Parathyroid adenoma (tissue), 2 donors: ENCODE measurements around the gene NAA16.

Source experiments
- H2AFZ ChIP-seq: fragments of 300-600 bp; sonication (generic); one replicate; pipeline ENCODE4 v1.7.0; 2017; ENCODE audit warnings: antibody characterized with exemption, mild to moderate bottlenecking
- H3K27ac ChIP-seq: fragments of 300-600 bp; sonication (generic); one replicate; pipeline ENCODE4 v1.7.0; 2017
- H3K27me3 ChIP-seq: fragments of 300-600 bp; sonication (generic); one replicate; pipeline ENCODE4 v1.7.0; 2017; ENCODE audit warnings: low read length; ENCODE audit not compliant: control insufficient read depth, insufficient read depth
- H3K36me3 ChIP-seq: fragments of 300-600 bp; sonication (generic); one replicate; pipeline ENCODE4 v1.7.0; 2017; ENCODE audit warnings: low read length; ENCODE audit not compliant: control insufficient read depth, insufficient read depth
- H3K4me1 ChIP-seq: fragments of 300-600 bp; sonication (generic); one replicate; pipeline ENCODE4 v1.7.0; 2017; ENCODE audit warnings: control low read depth
- H3K4me2 ChIP-seq: fragments of 300-600 bp; sonication (generic); one replicate; pipeline ENCODE4 v1.7.0; 2017; ENCODE audit warnings: low read length
- H3K4me3 ChIP-seq: fragments of 300-600 bp; sonication (generic); one replicate; pipeline ENCODE4 v1.7.0; 2017; ENCODE audit warnings: low read depth, low read length
- H3K79me2 ChIP-seq: fragments of 300-600 bp; sonication (generic); one replicate; pipeline ENCODE4 v1.7.0; 2017; ENCODE audit warnings: control low read depth
- H3K9ac ChIP-seq: fragments of 300-600 bp; sonication (generic); one replicate; pipeline ENCODE4 v1.7.0; 2017; ENCODE audit warnings: mild to moderate bottlenecking
- H3K9me3 ChIP-seq: fragments of 300-600 bp; sonication (generic); one replicate; pipeline ENCODE4 v1.7.0; 2017; ENCODE audit warnings: low read length; ENCODE audit not compliant: control insufficient read depth
- CTCF ChIP-seq: fragments of 300-600 bp; sonication (generic); IDR thresholded peaks from one replicate; pipeline ENCODE4 v1.7.0; 2017; ENCODE audit warnings: antibody characterized with exemption, mild to moderate bottlenecking
- donor health status: primary hyperparathyroidism.

Gene NAA16

GRCh38 chr13:41398494-41399170 lies 87.6 kb downstream of the NAA16 start:
- Histone ChIP-seq H3K4me1 (no peaks in the 10 kb centered on the region), H3K79me2 (no peaks in the 10 kb centered on the region), H3K9ac (no peak overlapping the region), H3K27ac (no peak overlapping the region), H3K4me2 (no peak overlapping the region), H2AFZ (peak overlapping the region; percentile 63), H3K27me3 (no peaks in the 10 kb centered on the region), H3K4me3 (no peak overlapping the region), H3K9me3 (no peaks in the 10 kb centered on the region), H3K36me3 (no peaks in the 10 kb centered on the region)
- no peak for TF ChIP-seq CTCF

- Histone ChIP-seq H3K36me3 (no peaks in the 10 kb centered on the region), H3K79me2 (no peaks in the 10 kb centered on the region), H3K27me3 (no peaks in the 10 kb centered on the region), H2AFZ (no peak overlapping the region), H3K4me3 (no peak overlapping the region), H3K27ac (no peak overlapping the region), H3K9ac (no peak overlapping the region), H3K4me1 (no peaks in the 10 kb centered on the region), H3K9me3 (no peaks in the 10 kb centered on the region), H3K4me2 (no peak overlapping the region)
- TF ChIP-seq CTCF: no peak
Measured at GRCh38 chr13:41401366-41401765, 90.3 kb downstream of the NAA16 start.

GRCh38 chr13:41402691-41403511 lies 91.8 kb downstream of the NAA16 start:
- H2AFZ ChIP-seq: peak overlapping the region; percentile 53
- TF ChIP-seq CTCF: no peak
- H3K9ac ChIP-seq: no peak overlapping the region
- no peaks in the 10 kb centered on the region for H3K79me2 ChIP-seq
- H3K4me3 ChIP-seq: no peak overlapping the region
- no peaks in the 10 kb centered on the region for H3K4me1 ChIP-seq
- no peak overlapping the region for H3K4me2 ChIP-seq
- no peaks in the 10 kb centered on the region for H3K27me3 ChIP-seq
- no peaks in the 10 kb centered on the region for H3K36me3 ChIP-seq
- H3K9me3 ChIP-seq: no peaks in the 10 kb centered on the region
- H3K27ac ChIP-seq: no peak overlapping the region

GRCh38 chr13:41403983-41404382 lies 92.9 kb downstream of the NAA16 start:
- Histone ChIP-seq H3K4me1 (no peaks in the 10 kb centered on the region), H3K27ac (no peak overlapping the region), H2AFZ (no peak overlapping the region), H3K4me3 (no peak overlapping the region), H3K4me2 (no peak overlapping the region), H3K79me2 (no peaks in the 10 kb centered on the region), H3K9me3 (no peaks in the 10 kb centered on the region), H3K36me3 (no peaks in the 10 kb centered on the region), H3K27me3 (no peaks in the 10 kb centered on the region), H3K9ac (no peak overlapping the region)
- no peak for TF ChIP-seq CTCF
